ENCODE data around the gene KATNB1. TPM values are rescaled to one million over a fixed set of nuclear protein-coding genes. Genes with fewer than 3 reads are reported as not detected.
"Not testable (repeated sequence)": the region's sequence is repeated elsewhere in the genome, so short reads cannot be mapped to it uniquely, and the experiment has no call there.

Gene KATNB1
- polyA plus RNA-seq, 4 donors, result 19.3 to 26.8 (median 23.3) TPM

- DNase-seq (ENCODE audit: low read depth in 4 of 4, low spot score in 2 of 4), result no peak
These were observed 51.3 kb downstream of the KATNB1 start for GRCh38 chr16:57786632-57787518.

- no peak for DNase-seq (ENCODE audit: low read depth in 4 of 4, low spot score in 2 of 4)
These were observed 51.9 kb downstream of the KATNB1 start for GRCh38 chr16:57787519-57787905.

- DNase-seq (ENCODE audit: low read depth in 4 of 4, low spot score in 2 of 4), result no peak
These were observed 52.8 kb downstream of the KATNB1 start for GRCh38 chr16:57788252-57788841.

- DNase-seq (ENCODE audit: low read depth in 4 of 4, low spot score in 2 of 4), result no peak
These were observed 53.4 kb downstream of the KATNB1 start for GRCh38 chr16:57788951-57789350.

GRCh38 chr16:57791195-57791892 lies 55.8 kb downstream of the KATNB1 start:
- no peak for DNase-seq (ENCODE audit: low read depth in 4 of 4, low spot score in 2 of 4)

- no peak for DNase-seq (ENCODE audit: low read depth in 4 of 4, low spot score in 2 of 4)
These were observed 56.4 kb downstream of the KATNB1 start for GRCh38 chr16:57791893-57792461.

- no peak for DNase-seq (ENCODE audit: low read depth in 4 of 4, low spot score in 2 of 4)
These were observed 59.4 kb downstream of the KATNB1 start for GRCh38 chr16:57794849-57795430.

GRCh38 chr16:57795431-57795878 lies 59.9 kb downstream of the KATNB1 start:
- no peak for DNase-seq (ENCODE audit: low read depth in 4 of 4, low spot score in 2 of 4)

- not testable (repeated sequence) for DNase-seq (ENCODE audit: low read depth in 4 of 4, low spot score in 2 of 4)
These were observed 60.4 kb downstream of the KATNB1 start for GRCh38 chr16:57796014-57796413.

- DNase-seq (ENCODE audit: low read depth in 4 of 4, low spot score in 2 of 4), result no peak
These were observed 61.6 kb downstream of the KATNB1 start for GRCh38 chr16:57797216-57797525.

- DNase-seq (ENCODE audit: low read depth in 4 of 4, low spot score in 2 of 4), result no peak
These were observed 62.1 kb downstream of the KATNB1 start for GRCh38 chr16:57797526-57798266.

GRCh38 chr16:57798267-57798810 lies 62.8 kb downstream of the KATNB1 start:
- DNase-seq (ENCODE audit: low read depth in 4 of 4, low spot score in 2 of 4), result no peak

GRCh38 chr16:57798953-57799599 lies 63.5 kb downstream of the KATNB1 start:
- no peak for DNase-seq (ENCODE audit: low read depth in 4 of 4, low spot score in 2 of 4)

GRCh38 chr16:57799600-57800199 lies 64.1 kb downstream of the KATNB1 start:
- DNase-seq (ENCODE audit: low read depth in 4 of 4, low spot score in 2 of 4), result no peak

- no peak for DNase-seq (ENCODE audit: low read depth in 4 of 4, low spot score in 2 of 4)
These were observed 64.9 kb downstream of the KATNB1 start for GRCh38 chr16:57800200-57801097.

GRCh38 chr16:57801098-57801808 lies 65.7 kb downstream of the KATNB1 start:
- DNase-seq (ENCODE audit: low read depth in 4 of 4, low spot score in 2 of 4), result no peak

GRCh38 chr16:57801809-57802340 lies 66.3 kb downstream of the KATNB1 start:
- DNase-seq (ENCODE audit: low read depth in 4 of 4, low spot score in 2 of 4), result no peak

Data from left renal cortex interstitium (tissue), 4 donors.